PC-3 (cell line): ENCODE results near the gene PPP2R3B. TPM values are rescaled to one million over a fixed set of nuclear protein-coding genes. Genes with fewer than 3 reads are reported as not detected.

ENCODE experiments used
- ATAC-seq: fragments of 200-7000 bp; cut with Tn5 transposase; 2 replicates; pipeline ENCODE4 v1.9.1; 2020; ENCODE audit warnings: mild to moderate bottlenecking, moderate library complexity
- BruUV-seq: library from RNA; stranded (reverse); fragments of 400-500 nt; replicated peaks from 2 replicates; lab custom pipeline; 2021; lab: Mats Ljungman, UMichigan
- CTCF ChIA-PET: fragments of 300-600 bp; sonication (Branson Sonifier 250); formaldehyde crosslinking; loops from one replicate; lab custom pipeline; 2022; ENCODE audit warnings: antibody characterized with exemption; lab: Charles Lee
- POLR2A ChIA-PET: fragments of 300-600 bp; sonication (Branson Sonifier 250); formaldehyde crosslinking; loops from one replicate; lab custom pipeline; 2022; ENCODE audit warnings: antibody characterized with exemption; ENCODE audit not compliant: unreplicated experiment; lab: Charles Lee
- DNase-seq: peaks from one replicate; pipeline ENCODE4 v3.0.0-alpha.2; 2015
- H2AFZ ChIP-seq: fragments of 300-600 bp; sonication (generic); 2 replicates; pipeline ENCODE4 v1.6.0; 2016; ENCODE audit warnings: antibody characterized with exemption, low read length
- H3F3A ChIP-seq: fragments of 300-600 bp; sonication (generic); one replicate; pipeline ENCODE4 v1.6.0; 2017; ENCODE audit warnings: antibody characterized with exemption, low read length, control low read depth, mild to moderate bottlenecking; ENCODE audit not compliant: unreplicated experiment
- H3K27ac ChIP-seq: fragments of 300-600 bp; sonication (generic); 2 replicates; pipeline ENCODE4 v1.5.1; 2016; ENCODE audit warnings: mild to moderate bottlenecking, low read length
- H3K27me3 ChIP-seq: fragments of 300-600 bp; sonication (generic); 2 replicates; pipeline ENCODE4 v1.6.1; 2016; ENCODE audit warnings: low read length, mixed read lengths
- H3K36me3 ChIP-seq: fragments of 300-600 bp; sonication (generic); 2 replicates; pipeline ENCODE4 v1.6.1; 2016; ENCODE audit warnings: low read depth, mixed run types, low read length, mixed read lengths
- H3K4me1 ChIP-seq: fragments of 300-600 bp; sonication (generic); 2 replicates; pipeline ENCODE4 v1.5.1; 2016; ENCODE audit warnings: low read length; ENCODE audit not compliant: insufficient read depth
- H3K4me2 ChIP-seq: fragments of 300-600 bp; sonication (generic); 2 replicates; pipeline ENCODE4 v1.6.0; 2016; ENCODE audit warnings: low read length
- H3K4me3 ChIP-seq: fragments of 300-600 bp; sonication (generic); 2 replicates; pipeline ENCODE4 v1.5.1; 2016; ENCODE audit warnings: mild to moderate bottlenecking, low read length, mixed read lengths
- H3K79me2 ChIP-seq: fragments of 300-600 bp; sonication (generic); 2 replicates; pipeline ENCODE4 v1.6.1; 2017; ENCODE audit warnings: low read length, mixed read lengths
- H3K9ac ChIP-seq: fragments of 300-600 bp; sonication (generic); 2 replicates; pipeline ENCODE4 v1.6.0; 2016; ENCODE audit warnings: mild to moderate bottlenecking, low read length
- H3K9me2 ChIP-seq: fragments of 300-600 bp; sonication (generic); replicated peaks from 2 replicates; pipeline ENCODE4 v1.6.1; 2016; ENCODE audit warnings: mixed run types, low read length, mixed read lengths
- H3K9me3 ChIP-seq: fragments of 300-600 bp; sonication (generic); 2 replicates; pipeline ENCODE4 v1.6.1; 2016; ENCODE audit warnings: low read length, mixed read lengths
- H4K20me1 ChIP-seq: fragments of 300-600 bp; sonication (generic); 2 replicates; pipeline ENCODE4 v1.6.1; 2016; ENCODE audit warnings: low read length, mixed read lengths
- CTCF ChIP-seq: fragments of 300-600 bp; sonication (generic); conservative IDR thresholded peaks from 2 replicates; pipeline ENCODE4 v1.5.1; 2017; ENCODE audit warnings: antibody characterized with exemption, low read depth, mild to moderate bottlenecking, low read length
- EZH2 ChIP-seq: fragments of 300-600 bp; sonication (generic); IDR thresholded peaks from one replicate; pipeline ENCODE4 v1.6.1; 2017; ENCODE audit warnings: antibody characterized with exemption, mild to moderate bottlenecking, low read length; ENCODE audit not compliant: unreplicated experiment
- EZH2phosphoT487 ChIP-seq: fragments of 300-600 bp; sonication (generic); IDR thresholded peaks from 2 replicates; pipeline ENCODE4 v1.6.1; 2018; ENCODE audit warnings: mild to moderate bottlenecking, antibody characterized with exemption, low read length, borderline replicate concordance
- intact Hi-C: fragments of 100-400 bp; cut with micrococcal nuclease; formaldehyde crosslinking; loops from 2 replicates; pipeline ENCODE4 v1.9.0; 2023
- total RNA-seq: library from RNA; depleted of rRNA; stranded (reverse); fragments of >200 nt; gene quantifications from 2 replicates; pipeline ENCODE4 v1.2.3, GENCODE V29; 2014

PPP2R3B gene
- total RNA-seq, 1 experiment from 2014 or later = 35.4 TPM

GRCh38 chrX:431492-432111 lies 44.9 kb upstream of the PPP2R3B start:
- ChIA-PET CTCF (no interaction called here), POLR2A (no interaction called here)
- no peak overlapping the region for H3K4me3 ChIP-seq
- TF ChIP-seq EZH2 (no peak), EZH2phosphoT487 (no peak), CTCF (no peak)
- H3K9me2 ChIP-seq = no peaks in the 10 kb centered on the region
- peaks cover 8% of the 10 kb centered on the region for H3K27me3 ChIP-seq
- no peaks in the 10 kb centered on the region for H3K79me2 ChIP-seq
- no peak overlapping the region for H3K4me2 ChIP-seq
- no peak overlapping the region for H2AFZ ChIP-seq
- DNase-seq (no peak), ATAC-seq (no peak)
- no peaks in the 10 kb centered on the region for H3K9me3 ChIP-seq
- intact Hi-C loops = no loop called here
- H3K36me3 ChIP-seq = no peaks in the 10 kb centered on the region
- no TSS peak for BruUV-seq
- no peak overlapping the region for H3K9ac ChIP-seq
- H4K20me1 ChIP-seq = no peaks in the 10 kb centered on the region
- H3F3A ChIP-seq = no peaks in the 10 kb centered on the region
- no peak overlapping the region for H3K27ac ChIP-seq
- no peaks in the 10 kb centered on the region for H3K4me1 ChIP-seq

GRCh38 chrX:431056-431455 lies 44.3 kb upstream of the PPP2R3B start:
- ATAC-seq = no peak
- H3K4me1 ChIP-seq = no peaks in the 10 kb centered on the region
- ChIA-PET POLR2A (no interaction called here), CTCF (no interaction called here)
- no peaks in the 10 kb centered on the region for H3K36me3 ChIP-seq
- no peaks in the 10 kb centered on the region for H3K9me2 ChIP-seq
- H3K9ac ChIP-seq = no peak overlapping the region
- H3K27ac ChIP-seq = no peak overlapping the region
- intact Hi-C loops = no loop called here
- H3K9me3 ChIP-seq = no peaks in the 10 kb centered on the region
- no peak for DNase-seq
- H3F3A ChIP-seq = no peaks in the 10 kb centered on the region
- H2AFZ ChIP-seq = no peak overlapping the region
- TF ChIP-seq EZH2 (no peak), CTCF (no peak), EZH2phosphoT487 (no peak)
- peaks cover 8% of the 10 kb centered on the region for H3K27me3 ChIP-seq
- no peak overlapping the region for H3K4me3 ChIP-seq
- H3K79me2 ChIP-seq = no peaks in the 10 kb centered on the region
- BruUV-seq = no TSS peak
- H4K20me1 ChIP-seq = no peaks in the 10 kb centered on the region
- no peak overlapping the region for H3K4me2 ChIP-seq

- ATAC-seq (no peak), DNase-seq (no peak)
- no peak overlapping the region for H3K4me2 ChIP-seq
- H3K79me2 ChIP-seq = no peaks in the 10 kb centered on the region
- ChIA-PET CTCF (no interaction called here), POLR2A (no interaction called here)
- H2AFZ ChIP-seq = no peak overlapping the region
- no peaks in the 10 kb centered on the region for H3K9me3 ChIP-seq
- H4K20me1 ChIP-seq = no peaks in the 10 kb centered on the region
- no peaks in the 10 kb centered on the region for H3F3A ChIP-seq
- no peak overlapping the region for H3K4me3 ChIP-seq
- H3K9ac ChIP-seq = no peak overlapping the region
- H3K9me2 ChIP-seq = no peaks in the 10 kb centered on the region
- no TSS peak for BruUV-seq
- TF ChIP-seq CTCF = no peak
- TF ChIP-seq EZH2 = no peak
- no peak for TF ChIP-seq EZH2phosphoT487
- H3K4me1 ChIP-seq = no peaks in the 10 kb centered on the region
- H3K27me3 ChIP-seq = peaks cover 8% of the 10 kb centered on the region
- H3K27ac ChIP-seq = no peak overlapping the region
- intact Hi-C loops = no loop called here
- no peaks in the 10 kb centered on the region for H3K36me3 ChIP-seq
Observed at GRCh38 chrX:429266-429825, 42.6 kb upstream of the PPP2R3B start.
